K562 (cell line): ENCODE results near the gene OR4D2. TPM values are rescaled to one million over a fixed set of nuclear protein-coding genes. Genes with fewer than 3 reads are reported as not detected.

Source experiments
- ATF2 ChIP-seq: sonication (generic); formaldehyde crosslinking; IDR thresholded peaks from 2 replicates; pipeline ENCODE4 v1.8.1; 2022; ENCODE audit warnings: missing genetic modification reagents
- ATF7 ChIP-seq: fragments of 450-650 bp; IDR thresholded peaks from 2 replicates; pipeline ENCODE4 v1.7.1; 2014; ENCODE audit warnings: mild to moderate bottlenecking, moderate library complexity
- BRD4 ChIP-seq: fragments of 200-600 bp; sonication (generic); IDR thresholded peaks from 2 replicates; pipeline ENCODE4 v1.6.1; 2017; ENCODE audit warnings: inconsistent platforms
- CBX8 ChIP-seq: fragments of 200-600 bp; sonication (generic); IDR thresholded peaks from 2 replicates; pipeline ENCODE4 v1.6.1; 2012; ENCODE audit warnings: borderline replicate concordance, mixed run types, low read depth, mild to moderate bottlenecking, moderate library complexity, mixed read lengths, low read length, control low read depth, inconsistent platforms; ENCODE audit not compliant: poor library complexity, severe bottlenecking; ENCODE audit errors: extremely low read depth
- ELF1 ChIP-seq: fragments of 200-800 bp; sonication (Bioruptor generic); IDR thresholded peaks from 2 replicates; pipeline ENCODE4 v1.6.1; 2016; ENCODE audit warnings: missing genetic modification characterization, missing compliant biosample characterization
- FOXA1 ChIP-seq: fragments of 450-650 bp; IDR thresholded peaks from 2 replicates; pipeline ENCODE4 v1.6.1; 2016; ENCODE audit warnings: mild to moderate bottlenecking, borderline replicate concordance
- HIVEP1 ChIP-seq: fragments of 250-450 bp; sonication (Bioruptor Pico); IDR thresholded peaks from 2 replicates; pipeline ENCODE4 v1.4.0; 2020; ENCODE audit warnings: mild to moderate bottlenecking
- HNRNPL ChIP-seq: fragments of 200-400 bp; formaldehyde crosslinking; IDR thresholded peaks from 2 replicates; pipeline ENCODE4 v1.6.1; 2017; ENCODE audit warnings: low read depth, mild to moderate bottlenecking, low read length
- KLF13 ChIP-seq: fragments of 450-650 bp; IDR thresholded peaks from 2 replicates; pipeline ENCODE4 v1.6.1; 2016; ENCODE audit warnings: missing genetic modification characterization, low read depth, mild to moderate bottlenecking, missing compliant biosample characterization, moderate library complexity, borderline replicate concordance
- MYNN ChIP-seq, 2 experiments: sonication (generic); formaldehyde crosslinking in 1 of 2; IDR thresholded peaks; 2 replicates each; pipeline versions ENCODE4 v1.5.0 to v1.6.1; 2016 to 2020; ENCODE audit warnings: antibody characterized with exemption in 1 of 2, missing genetic modification reagents in 1 of 2
- NR1H2 ChIP-seq: sonication (generic); formaldehyde crosslinking; IDR thresholded peaks from 2 replicates; pipeline ENCODE4 v1.4.0; 2020; ENCODE audit warnings: mild to moderate bottlenecking, missing genetic modification reagents
- PHTF2 ChIP-seq: fragments of 250-450 bp; sonication (Bioruptor Pico); IDR thresholded peaks from 2 replicates; pipeline ENCODE4 v1.5.0; 2021; ENCODE audit warnings: mild to moderate bottlenecking
- PPARD ChIP-seq: fragments of 250-450 bp; sonication (Bioruptor Pico); IDR thresholded peaks from 2 replicates; pipeline ENCODE4 v1.8.0; 2022; ENCODE audit warnings: inconsistent platforms, mild to moderate bottlenecking, moderate library complexity
- SETDB1 ChIP-seq: IDR thresholded peaks from one replicate; pipeline ENCODE4 v1.6.1; 2012; ENCODE audit warnings: low read length, control low read depth, inconsistent platforms
- SMAD3 ChIP-seq: fragments of 450-650 bp; formaldehyde crosslinking; conservative IDR thresholded peaks from 2 replicates; pipeline ENCODE4 v1.4.0; 2020; ENCODE audit warnings: mild to moderate bottlenecking
- SNRNP70 ChIP-seq: fragments of 200-400 bp; formaldehyde crosslinking; optimal IDR thresholded peaks from 2 replicates; pipeline ENCODE3; 2017; ENCODE audit warnings: low read depth, low read length
- TAF9B ChIP-seq: fragments of 450-650 bp; IDR thresholded peaks from 2 replicates; pipeline ENCODE4 v1.6.1; 2018; ENCODE audit warnings: mild to moderate bottlenecking; ENCODE audit not compliant: partially characterized antibody
- TEAD1 ChIP-seq, 2 experiments: fragments of 450-650 bp in 1 of 2; sonication (generic) in 1 of 2; formaldehyde crosslinking; IDR thresholded peaks; 2 replicates each; pipeline versions ENCODE4 v1.4.0 to v1.8.0; 2020 to 2022; ENCODE audit warnings: mild to moderate bottlenecking in 2 of 2, missing genetic modification reagents in 1 of 2
- TRIM24 ChIP-seq, 2 experiments: fragments of 450-650 bp; IDR thresholded peaks; 2 replicates each; pipeline ENCODE4 v1.6.1; 2016
- ZBTB1 ChIP-seq: sonication (generic); formaldehyde crosslinking; IDR thresholded peaks from 2 replicates; pipeline ENCODE4 v1.8.1; 2023; ENCODE audit warnings: missing genetic modification reagents, low read depth, mild to moderate bottlenecking, borderline replicate concordance
- ZFP30 ChIP-seq: fragments of 250-450 bp; sonication (Bioruptor Pico); IDR thresholded peaks from 2 replicates; pipeline ENCODE4 v1.8.0; 2022; ENCODE audit warnings: moderate library complexity, mild to moderate bottlenecking, inconsistent platforms, borderline replicate concordance
- ZFX ChIP-seq: sonication (generic); formaldehyde crosslinking; IDR thresholded peaks from 2 replicates; pipeline ENCODE4 v1.8.0; 2022; ENCODE audit warnings: mild to moderate bottlenecking, missing genetic modification reagents, moderate library complexity
- ZKSCAN1 ChIP-seq: fragments of 150-350 bp; IDR thresholded peaks from 2 replicates; pipeline ENCODE4 v1.6.1; 2016; ENCODE audit warnings: low read depth, low read length
- ZNF212 ChIP-seq: fragments of 450-650 bp; formaldehyde crosslinking; IDR thresholded peaks from 2 replicates; pipeline ENCODE4 v1.4.0; 2020; ENCODE audit warnings: mild to moderate bottlenecking
- ZNF395 ChIP-seq: fragments of 200-800 bp; sonication (Bioruptor generic); IDR thresholded peaks from 2 replicates; pipeline ENCODE4 v1.6.1; 2017; ENCODE audit warnings: missing genetic modification characterization, missing compliant biosample characterization
- ZNF75A ChIP-seq: fragments of 450-650 bp; formaldehyde crosslinking; IDR thresholded peaks from 2 replicates; pipeline ENCODE4 v1.4.0; 2020; ENCODE audit warnings: mild to moderate bottlenecking
- ZSCAN29 ChIP-seq: fragments of 450-650 bp; IDR thresholded peaks from 2 replicates; pipeline ENCODE4 v1.6.1; 2017
- polyA plus RNA-seq, 8 experiments: library from polyadenylated mRNA; depleted of rRNA in 4 of 8; stranded (reverse) in 5 of 8; unstranded in 3 of 8; fragments of >200 nt; fragmentation: Nextera tagmentation in 2 of 8; fragmentation: Illumina TruSeq in 1 of 8; extraction: Ambion mirVana in 2 of 8; extraction: Trizol in 1 of 8; gene quantifications; 2 replicates each; pipeline versions ENCODE4 v1.2.1 to v1.2.3, GENCODE V29; 2011 to 2014; ENCODE audit warnings: inconsistent platforms in 1 of 8, missing spikeins in 1 of 8
- total RNA-seq, 7 experiments: library from RNA; depleted of rRNA in 6 of 7; stranded (reverse); fragments of >200 nt in 6 of 7; fragmentation: Illumina TruSeq in 2 of 7; extraction: Trizol in 2 of 7; gene quantifications; 2 replicates each; pipeline versions ENCODE4 v1.2.1 to v1.2.3, GENCODE V29; 2011 to 2021; ENCODE audit warnings: low replicate concordance in 1 of 7

Gene OR4D2
- total and polyA plus RNA-seq, 9 of the 15 experiments (the other 6 are each of a cell fraction or from before 2014, with no cell fraction given): not detected

DNA sequence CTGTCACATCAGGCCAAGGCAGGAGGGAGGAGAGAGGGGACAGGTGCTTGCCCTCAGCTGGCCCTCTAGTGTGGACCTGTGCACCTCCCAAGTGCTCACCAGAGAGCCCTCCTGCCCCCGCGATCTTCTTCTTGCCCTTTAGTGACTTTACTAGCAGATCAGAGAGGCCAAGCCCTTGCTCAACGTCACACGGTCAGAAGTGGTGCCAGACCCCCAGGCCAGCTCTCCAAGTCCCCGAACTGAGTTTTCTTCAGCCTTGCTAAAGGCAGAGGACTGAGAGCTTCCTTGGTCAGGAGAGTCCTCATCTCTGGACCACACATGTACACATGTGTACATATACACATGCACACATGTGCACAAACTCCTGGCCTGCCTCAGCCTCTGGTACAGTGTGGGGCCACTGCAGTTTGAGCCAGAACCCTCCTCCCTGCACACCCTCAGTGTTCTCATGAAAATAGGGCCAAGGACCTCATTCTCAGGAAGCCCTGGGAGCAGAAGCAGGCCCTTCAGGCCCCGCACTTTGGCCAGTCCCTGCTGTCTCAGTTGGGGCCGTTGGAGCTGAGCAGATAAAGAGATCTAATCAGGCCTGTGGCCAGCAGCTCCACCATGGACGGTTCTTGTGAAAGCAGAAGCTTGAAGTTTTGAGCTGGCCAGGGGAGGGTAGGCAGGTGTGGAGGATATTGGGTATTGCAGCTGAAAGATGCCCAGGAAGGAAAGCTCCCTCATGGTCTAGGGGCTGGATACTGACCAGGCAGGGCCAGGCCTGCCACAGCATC, 18.4 kb downstream of the OR4D2 start (continued):
- no peak for TF ChIP-seq ELF1 (tag)
- TF ChIP-seq HIVEP1 (CRISPR knock-in tag): peak; percentile 72
- no peak for TF ChIP-seq NR1H2 (CRISPR knock-in tag)
- no peak for TF ChIP-seq ZSCAN29
- peak; percentile 45; the same call in 1 of the 2 replicates for TF ChIP-seq ZFX (CRISPR knock-in tag)
- TF ChIP-seq ATF7: no peak
- TF ChIP-seq FOXA1: no peak
- TF ChIP-seq KLF13 (tag): no peak
- TF ChIP-seq ZKSCAN1: no peak
- no peak for TF ChIP-seq BRD4
- no peak for TF ChIP-seq SETDB1
- TF ChIP-seq HNRNPL: no peak
- no peak for TF ChIP-seq ZBTB1 (CRISPR knock-in tag)
- TF ChIP-seq ZFP30 (CRISPR knock-in tag): no peak
- no peak for TF ChIP-seq CBX8
- no peak for TF ChIP-seq ATF2 (CRISPR knock-in tag)
- TF ChIP-seq ZNF75A (CRISPR knock-in tag): 0 out of 2 replicates have a peak, but pooled peaks have one; percentile 56
- no peak for TF ChIP-seq MYNN (IDR thresholded peaks at IDR 0.05)
- no peak for TF ChIP-seq MYNN (CRISPR knock-in tag; IDR thresholded peaks at IDR 0.05)
- TF ChIP-seq SMAD3: peak; percentile 80; the same call in 1 of the 2 replicates
- TF ChIP-seq TAF9B: no peak
- TF ChIP-seq PHTF2: no peak
- no peak for TF ChIP-seq PPARD
- TF ChIP-seq SNRNP70: no peak
- 0 out of 2 replicates have a peak, but pooled peaks have one; percentile 14 for TF ChIP-seq ZNF395
- TF ChIP-seq ZNF212: no peak
- TF ChIP-seq TEAD1 (CRISPR knock-in tag; IDR thresholded peaks at IDR 0.05): peak in 1 of 2 experiments; percentile 73; a peak in 2 of 4 replicates
- no peak for TF ChIP-seq TRIM24 (IDR thresholded peaks at IDR 0.05)
